Stimulated activated CD4-positive, alpha-beta T cell treated with anti-CD3 and anti-CD28 coated beads, TNF-alpha, amount 100 ng/mL, for 48 hours (primary cell): ENCODE measurements around the gene LYVE1.
"Not testable (repeated sequence)": the region's sequence is repeated elsewhere in the genome, so short reads cannot be mapped to it uniquely, and the experiment has no call there.

Experiments used
- DNase-seq, 3 donors: peaks; one replicate each; pipeline ENCODE4 v3.0.0-alpha.2; 2020; ENCODE audit warnings: low read depth in 3 of 3

The LYVE1 gene

GRCh38 chr11:10568486-10568941 is at the start of gene LYVE1:
LYVE1 (minus strand) TSS chr11:10568665; CDS start chr11:10568532, 133 bp downstream.
- no peak for DNase-seq

GRCh38 chr11:10617551-10617950 is 49.1 kb upstream of the LYVE1 start:
- DNase-seq, result no peak

GRCh38 chr11:10611979-10612862 is 43.8 kb upstream of the LYVE1 start:
- no peak for DNase-seq

- no peak for DNase-seq
Observed at GRCh38 chr11:10609636-10610035, 41.2 kb upstream of the LYVE1 start.

GRCh38 chr11:10608584-10608983 is 40.1 kb upstream of the LYVE1 start:
- DNase-seq, result no peak

GRCh38 chr11:10607462-10608132 is 39.1 kb upstream of the LYVE1 start:
- no peak for DNase-seq

- DNase-seq, result no peak
Observed at GRCh38 chr11:10606536-10607208, 38.2 kb upstream of the LYVE1 start.

GRCh38 chr11:10605941-10606381 is 37.5 kb upstream of the LYVE1 start:
- no peak for DNase-seq

- DNase-seq, result no peak
Observed at GRCh38 chr11:10604798-10605197, 36.3 kb upstream of the LYVE1 start.

GRCh38 chr11:10604340-10604748 is 35.9 kb upstream of the LYVE1 start:
- no peak for DNase-seq

GRCh38 chr11:10603721-10604297 is 35.3 kb upstream of the LYVE1 start:
- DNase-seq, result no peak

- no peak for DNase-seq
Observed at GRCh38 chr11:10602945-10603344, 34.5 kb upstream of the LYVE1 start.

GRCh38 chr11:10602366-10602765 is 33.9 kb upstream of the LYVE1 start:
- DNase-seq, result no peak

GRCh38 chr11:10601837-10602236 is 33.4 kb upstream of the LYVE1 start:
- no peak for DNase-seq

GRCh38 chr11:10600570-10601248 is 32.2 kb upstream of the LYVE1 start:
- DNase-seq, result no peak

- no peak for DNase-seq
Observed at GRCh38 chr11:10599388-10600175, 31.1 kb upstream of the LYVE1 start.

- no peak for DNase-seq
Observed at GRCh38 chr11:10598816-10599215, 30.4 kb upstream of the LYVE1 start.

- no peak for DNase-seq
Observed at GRCh38 chr11:10597877-10598351, 29.4 kb upstream of the LYVE1 start.

GRCh38 chr11:10595840-10596239 is 27.4 kb upstream of the LYVE1 start:
- not testable (repeated sequence) for DNase-seq

GRCh38 chr11:10594407-10594806 is 25.9 kb upstream of the LYVE1 start:
- no peak for DNase-seq
